ENCODE results near the gene HSPB9. TPM values are rescaled to one million over a fixed set of nuclear protein-coding genes. Genes with fewer than 3 reads are reported as not detected.
A peak's percentile ranks its signal among the peaks of the same experiment; 100 is the strongest.

The HSPB9 gene
- total and polyA plus RNA-seq, 9 of the 15 experiments (the other 6 are each of a cell fraction or from before 2014, with no cell fraction given), result 0.04 to 0.16 (median 0.08) TPM; not detected in 3

DNA sequence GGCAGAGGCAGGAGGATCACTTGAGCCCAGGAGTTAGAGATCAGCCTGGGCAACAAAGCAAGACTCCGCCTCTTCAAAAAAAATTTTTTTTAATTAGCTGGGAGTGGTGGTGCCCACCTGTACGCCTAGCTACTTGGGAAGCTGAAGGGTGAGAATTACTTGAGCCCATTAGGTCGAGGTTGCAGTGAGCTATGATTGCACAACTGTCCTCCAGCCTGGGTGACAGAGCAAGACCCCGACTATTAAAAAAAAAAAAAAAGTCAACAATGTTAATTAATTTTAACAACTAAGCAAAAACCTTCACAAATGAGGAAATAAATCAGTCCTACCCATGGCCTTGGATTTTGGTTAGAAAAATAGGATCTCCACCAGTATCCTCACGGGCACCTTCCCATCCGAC, 15.5 kb upstream of the HSPB9 start:
- H3K27ac ChIP-seq (ENCODE audit: extremely low read depth, low read depth, low read length), result no peak overlapping the region
- DNase-seq (ENCODE audit: extremely low read depth in 1 of 4, low spot score in 3 of 4), result no peak
- H3K27me3 ChIP-seq (ENCODE audit: control insufficient read depth in 2 of 2, insufficient read depth in 2 of 2, low read length in 2 of 2), result no peaks in the 10 kb centered on the region
- no peaks in the 10 kb centered on the region for H3K9me3 ChIP-seq (replicated peaks; ENCODE audit: control insufficient read depth, insufficient read depth, low read depth, low read length)
- WGBS (ENCODE audit: insufficient coverage, low coverage, missing lambda C conversion rate), result 20% methylated on average over 6 of the region's 6 CpGs
- no TSS peak for BruUV-seq (replicated peaks)
- intact Hi-C loops (cut with micrococcal nuclease), result no loop called here
- no peak for ATAC-seq
- peak overlapping the region; percentile 64; the same call in 1 of the 2 replicates for H3K4me2 ChIP-seq (ENCODE audit: insufficient read depth, low read length)
- H4K20me1 ChIP-seq (replicated peaks; ENCODE audit: control insufficient read depth, insufficient read depth, low read length), result no peaks in the 10 kb centered on the region
- H3K36me3 ChIP-seq (ENCODE audit: control insufficient read depth, insufficient read depth, low read length), result no peaks in the 10 kb centered on the region
- H3K9ac ChIP-seq (ENCODE audit: insufficient read depth in 1 of 2, low read depth in 2 of 2, low read length in 2 of 2), result peak overlapping the region in 1 of 2 experiments; percentile 88; a peak in 1 of 4 replicates
- ChIA-PET CTCF (ENCODE audit: low intra/inter-chr PET ratio) (interaction anchor here (0.7 kb wide), 1 partner anchor 459 kb away, joined by 3 read pairs; no protein-coding TSS in a partner anchor), POLR2A (interaction anchor here (0.6 to 1.1 kb wide), 6 partner anchors 11 to 429 kb away, joined by 3 read pairs; partner anchors contain the start of gene NAGLU)
- peaks cover 10 to 50% of the 10 kb centered on the region in 2 experiments; a peak in 4 of 5 replicates for H3K4me1 ChIP-seq (replicated peaks in 1 of 2; ENCODE audit: control insufficient read depth in 2 of 2, insufficient read depth in 2 of 2, low read length in 2 of 2)
- H3K9me1 ChIP-seq (ENCODE audit: control insufficient read depth, insufficient read depth, low read length), result no peaks in the 10 kb centered on the region
- in situ Hi-C loops (cut with MboI), result loop anchor here (25.0 kb wide), 1 partner anchor 370 kb away; the partner anchor contains the start of gene HAP1
- 0 out of 2 replicates have a peak overlapping the region, but pooled peaks have one; percentile 21 for H3K4me3 ChIP-seq
- FAIRE-seq, result peak; percentile 19
- no peaks in the 10 kb centered on the region for H3K79me2 ChIP-seq (ENCODE audit: control insufficient read depth, insufficient read depth, low read length)
- TF ChIP-seq ZNF316 (IDR thresholded peaks at IDR 0.05), result peak; percentile 48
- no peak for TF ChIP-seq CEBPG (CRISPR knock-in tag; IDR thresholded peaks at IDR 0.05)
- peak in 1 of 2 experiments; percentile 52; a peak in 1 of 4 replicates for TF ChIP-seq CEBPG (tag; conservative IDR thresholded peaks at IDR 0.05 in 1 of 2, IDR thresholded peaks at IDR 0.05 in 1 of 2)
- TF ChIP-seq C11orf30 (IDR thresholded peaks at IDR 0.05; ENCODE audit: low read depth), result peak; percentile 35; the same call in 1 of the 2 replicates
- TF ChIP-seq TBP (optimal IDR thresholded peaks at IDR 0.05; ENCODE audit: low read depth, low read length), result no peak
- no peak overlapping the region for H2AFZ ChIP-seq (ENCODE audit: low read depth, low read length)
